Inflammatory macrophage (primary cell): Measurements from ENCODE around the gene ANKRD11.

Experiments used
- DNase-seq, 2 donors: peaks; one replicate each; pipeline ENCODE4 v3.0.0-alpha.2; 2020 to 2022

The ANKRD11 gene

DNA sequence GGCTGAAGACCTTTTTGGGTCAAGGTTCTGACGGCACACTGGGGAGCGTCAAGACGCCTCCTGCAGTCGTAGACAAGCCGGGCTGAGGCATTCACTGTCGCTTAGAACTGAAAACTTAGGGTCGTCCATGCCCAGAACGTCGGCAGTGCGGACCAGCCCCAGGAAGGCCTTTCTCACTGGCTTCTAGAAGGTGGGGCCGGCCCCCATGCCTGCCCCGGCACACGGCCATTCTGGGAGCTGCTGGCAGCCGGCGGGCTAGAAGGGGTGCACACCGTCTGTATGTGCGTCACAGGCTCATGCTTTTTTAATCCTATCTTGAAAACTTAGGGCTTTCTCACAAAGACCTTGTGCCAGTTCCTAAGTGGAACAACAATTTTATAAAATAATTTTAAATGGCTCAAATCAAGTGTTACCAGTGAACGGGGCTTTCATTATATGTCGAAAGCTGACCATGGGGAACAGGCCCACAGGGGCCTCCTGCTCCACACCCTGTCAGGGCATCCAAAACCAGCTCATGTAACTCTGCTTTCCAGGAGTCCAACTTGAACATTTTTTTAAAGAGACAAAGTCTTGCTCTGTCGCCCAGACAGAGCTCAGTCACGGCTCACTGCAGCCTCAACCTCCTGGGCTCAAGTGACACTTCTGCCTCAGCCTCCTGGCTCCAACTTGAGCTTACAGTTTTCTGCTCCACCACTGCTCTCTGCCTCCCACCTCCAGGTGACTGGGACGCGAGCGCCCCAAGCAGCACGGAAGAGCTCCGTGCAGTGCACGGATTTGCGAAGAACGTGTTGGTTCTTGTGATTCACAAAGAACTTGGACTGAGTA, 111.2 kb downstream of the ANKRD11 start:
- DNase-seq, result no peak

- no peak for DNase-seq
Measured at GRCh38 chr16:89377453-89377848, 112.9 kb downstream of the ANKRD11 start.

GRCh38 chr16:89376812-89377452, 113.4 kb downstream of the ANKRD11 start:
- DNase-seq, result no peak

DNA sequence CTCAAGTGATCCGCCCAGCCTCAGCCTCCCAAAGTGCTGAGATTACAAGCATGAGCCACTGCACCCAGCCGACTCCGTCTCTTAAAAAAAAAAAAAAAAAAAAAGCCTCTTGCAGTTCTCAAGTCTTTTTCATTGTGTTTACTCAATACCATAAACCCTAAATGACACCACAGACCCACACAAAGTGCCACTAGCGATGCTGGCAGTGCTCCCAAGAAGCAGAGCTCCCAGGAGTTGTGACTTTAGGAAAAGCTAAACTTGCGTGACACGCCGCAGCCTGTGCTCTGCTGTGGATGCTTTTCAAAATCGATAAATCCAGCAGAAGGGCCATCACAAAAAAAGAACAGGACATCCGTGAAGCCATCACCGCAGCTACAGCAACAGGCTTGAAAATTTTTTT, 114.7 kb downstream of the ANKRD11 start:
- DNase-seq, result no peak

- DNase-seq, result no peak
Measured at GRCh38 chr16:89375021-89375420, 115.3 kb downstream of the ANKRD11 start.

- no peak for DNase-seq
Measured at GRCh38 chr16:89374393-89374960, 115.9 kb downstream of the ANKRD11 start.

GRCh38 chr16:89373355-89374110, 116.8 kb downstream of the ANKRD11 start:
- no peak for DNase-seq

GRCh38 chr16:89371968-89372634, 118.3 kb downstream of the ANKRD11 start:
- DNase-seq, result no peak

- no peak for DNase-seq
Measured at GRCh38 chr16:89371386-89371785, 119.0 kb downstream of the ANKRD11 start.

DNA sequence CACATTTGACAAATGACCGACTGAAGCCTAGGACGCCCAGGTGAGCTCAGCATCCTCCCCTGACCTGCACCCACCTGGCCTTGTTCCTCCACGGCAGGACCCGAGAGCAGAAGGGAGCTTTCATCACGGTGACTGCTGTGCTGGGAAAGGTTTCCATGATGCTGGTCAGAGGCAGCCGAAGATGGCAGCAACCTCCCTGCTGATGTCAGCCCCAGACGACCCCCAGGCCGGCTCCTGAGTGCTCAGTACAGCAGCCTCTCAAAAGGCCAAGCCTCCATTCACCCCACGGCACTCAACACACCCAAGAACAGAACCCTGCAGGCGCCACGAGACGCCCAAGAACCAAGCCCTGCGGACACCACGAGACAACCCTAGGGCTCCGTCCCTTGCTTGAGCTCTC, 119.8 kb downstream of the ANKRD11 start:
- no peak for DNase-seq

DNA sequence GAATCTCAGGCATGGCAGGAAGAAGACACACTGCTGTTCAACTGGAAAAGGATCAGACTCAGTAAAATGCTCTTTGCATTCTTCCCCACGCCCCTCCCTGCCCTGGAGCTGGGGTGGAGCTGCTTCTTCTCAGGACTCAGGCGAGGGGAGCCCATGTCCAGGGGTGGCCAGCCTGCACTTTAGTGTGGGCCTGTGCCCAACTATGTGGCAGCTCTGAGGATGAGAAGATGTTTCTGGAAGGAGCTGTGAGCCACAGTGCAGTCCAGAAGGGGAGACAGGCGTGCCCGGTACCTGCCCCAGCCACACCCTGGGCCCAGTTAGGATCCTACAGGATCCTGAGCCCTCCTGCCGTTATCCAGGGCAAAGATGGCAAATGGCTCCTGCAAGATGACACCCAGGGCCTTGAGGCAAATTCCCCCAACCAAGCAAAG, 120.3 kb downstream of the ANKRD11 start:
- no peak for DNase-seq

- no peak for DNase-seq
Measured at GRCh38 chr16:89369266-89369895, 121.0 kb downstream of the ANKRD11 start.

DNA sequence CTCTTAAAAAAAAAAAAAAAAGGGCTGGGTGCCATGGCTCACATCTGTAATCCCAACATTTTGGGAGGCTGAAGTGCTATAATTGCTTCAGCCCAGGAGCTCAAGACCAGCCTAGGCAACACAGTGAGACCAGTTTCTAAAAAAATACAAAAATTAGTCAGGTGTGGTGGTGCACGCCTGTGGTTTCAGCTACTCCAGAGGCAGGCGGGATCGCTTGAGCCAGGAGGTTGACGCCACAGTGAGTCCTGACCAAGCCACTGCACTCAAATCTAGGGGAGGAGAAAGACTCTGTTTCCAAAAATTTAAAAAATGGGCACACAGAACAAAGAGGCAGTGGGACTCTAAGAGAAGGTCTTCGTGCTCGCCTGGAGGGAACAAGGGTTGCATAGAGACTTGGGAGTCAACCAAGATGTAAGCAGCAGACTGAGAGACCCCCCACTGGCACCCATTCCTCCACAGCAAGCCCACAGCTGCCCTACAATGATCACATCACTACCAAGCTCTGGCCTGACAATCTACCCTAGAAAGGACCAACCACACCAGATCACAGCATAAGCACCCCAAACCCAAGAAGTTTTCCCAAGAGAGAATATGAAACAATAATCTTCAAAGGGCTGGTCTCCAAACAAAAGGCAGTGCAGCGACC, 121.6 kb downstream of the ANKRD11 start:
- no peak for DNase-seq

DNA sequence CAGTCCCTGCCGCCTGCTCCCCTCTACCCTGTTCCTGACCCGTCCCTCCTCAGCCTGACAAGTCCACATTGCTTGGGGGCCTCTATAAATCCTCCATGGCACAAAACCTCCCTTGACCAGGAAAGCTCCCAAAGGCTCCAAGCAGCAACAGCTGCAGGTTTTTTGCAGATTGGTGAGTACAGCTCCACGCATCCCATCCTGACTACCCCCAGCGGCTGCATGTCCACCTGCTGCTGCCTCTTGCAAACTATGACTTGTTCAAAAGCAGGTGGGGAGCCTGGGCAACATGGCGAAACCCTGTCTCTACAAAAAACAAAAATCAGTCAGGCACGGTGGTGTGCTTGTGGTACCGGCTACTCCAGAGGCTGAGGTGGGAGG, 122.8 kb downstream of the ANKRD11 start:
- no peak for DNase-seq

DNA sequence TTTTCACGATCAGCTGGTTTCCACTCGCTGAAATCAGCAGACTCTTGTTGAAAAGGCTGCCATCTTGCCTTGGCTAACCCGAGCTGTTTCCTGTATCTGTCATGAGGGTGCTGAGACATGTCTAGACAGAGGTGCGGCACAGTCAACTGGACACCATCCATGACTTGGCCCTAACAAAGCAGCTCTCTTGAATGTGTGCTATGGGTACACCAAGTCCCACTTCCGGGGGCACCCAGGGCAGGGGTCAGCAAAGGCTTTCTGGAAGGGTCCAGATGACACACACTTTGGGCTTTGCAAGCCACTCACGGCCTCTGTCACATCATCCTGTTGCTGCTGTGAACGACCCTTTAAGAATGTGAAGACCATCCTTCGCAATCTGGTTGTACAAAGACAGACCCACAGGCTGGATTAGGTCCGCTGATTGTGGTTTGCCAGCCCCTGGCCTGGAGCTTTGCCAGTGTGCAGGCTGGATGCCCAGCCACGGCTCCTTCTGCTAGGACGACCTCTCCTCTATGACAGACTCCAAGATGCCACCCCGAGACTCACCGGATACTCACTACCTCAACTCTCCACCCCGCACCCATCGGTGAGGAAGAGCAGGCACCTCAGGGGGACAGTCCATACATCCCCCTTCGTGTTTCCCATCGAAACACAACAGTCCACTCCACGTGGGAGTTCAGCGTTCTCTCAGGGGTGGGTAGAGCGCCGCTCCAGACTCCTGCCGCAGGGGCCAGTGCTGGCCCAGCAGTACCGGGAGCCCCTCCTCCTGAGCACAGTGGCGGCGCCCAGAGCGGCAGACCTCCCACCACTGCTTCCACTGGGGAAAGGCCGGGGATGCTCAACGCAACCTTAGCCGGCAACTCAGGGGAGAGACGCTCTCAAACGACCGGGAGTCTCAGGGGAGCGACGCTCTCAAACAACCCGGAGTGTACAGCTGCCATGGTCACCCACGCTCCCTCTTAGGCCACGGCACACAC, 123.5 kb downstream of the ANKRD11 start:
- no peak for DNase-seq

- DNase-seq, result no peak
Measured at GRCh38 chr16:89365996-89366395, 124.4 kb downstream of the ANKRD11 start.

- peak; percentile 72 to 77 for DNase-seq
Measured at GRCh38 chr16:89365044-89365467, 125.3 kb downstream of the ANKRD11 start.

GRCh38 chr16:89364606-89365005, 125.8 kb downstream of the ANKRD11 start:
- DNase-seq, result no peak

- peak; percentile 30 to 51 for DNase-seq
Measured at GRCh38 chr16:89363621-89364393, 126.6 kb downstream of the ANKRD11 start.
